GM04503 (cell line): Measurements from ENCODE around the gene CBY3.
A peak's percentile ranks its signal among the peaks of the same experiment; 100 is the strongest.
"Not testable (repeated sequence)": the region's sequence is repeated elsewhere in the genome, so short reads cannot be mapped to it uniquely, and the experiment has no call there.

ENCODE experiments used
- DNase-seq: peaks from one replicate; pipeline ENCODE4 v3.0.0-alpha.2; 2012; ENCODE audit warnings: low read depth

Gene CBY3

DNA sequence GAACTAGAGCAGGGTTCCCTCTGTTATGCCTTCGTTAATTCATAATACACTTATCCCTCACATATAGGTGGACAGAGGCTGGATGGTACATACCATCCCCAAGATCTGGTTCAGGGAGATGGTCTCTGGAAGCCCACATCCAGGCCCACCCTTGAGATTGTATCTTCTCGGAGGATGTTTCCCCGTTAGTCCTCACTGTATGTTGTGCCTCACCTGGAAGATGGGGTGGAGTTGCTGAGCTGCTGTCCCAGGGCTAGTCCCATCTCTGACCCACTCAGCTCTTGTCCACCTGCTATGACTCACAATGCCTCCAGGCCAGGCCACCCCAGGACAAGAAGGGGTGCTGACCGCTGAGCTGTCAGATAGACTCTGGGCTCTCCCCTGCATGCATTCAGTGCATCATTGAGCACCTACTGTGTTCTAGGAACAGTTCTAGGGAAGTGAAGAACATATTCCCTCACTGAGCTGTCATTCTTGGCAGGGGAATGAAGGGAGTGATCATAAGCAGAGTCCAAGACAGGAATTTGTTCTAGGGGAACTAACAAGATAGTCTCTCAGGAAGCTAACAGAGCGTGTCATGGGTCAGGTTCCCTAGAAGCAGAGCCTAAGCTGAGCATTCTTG, at the start of gene CBY3:
TSS of gene CBY3 (minus strand) at position 255 of the 622 bp plus-strand sequence. CDS start at position 139, 116 bp downstream.
- no peak for DNase-seq

DNA sequence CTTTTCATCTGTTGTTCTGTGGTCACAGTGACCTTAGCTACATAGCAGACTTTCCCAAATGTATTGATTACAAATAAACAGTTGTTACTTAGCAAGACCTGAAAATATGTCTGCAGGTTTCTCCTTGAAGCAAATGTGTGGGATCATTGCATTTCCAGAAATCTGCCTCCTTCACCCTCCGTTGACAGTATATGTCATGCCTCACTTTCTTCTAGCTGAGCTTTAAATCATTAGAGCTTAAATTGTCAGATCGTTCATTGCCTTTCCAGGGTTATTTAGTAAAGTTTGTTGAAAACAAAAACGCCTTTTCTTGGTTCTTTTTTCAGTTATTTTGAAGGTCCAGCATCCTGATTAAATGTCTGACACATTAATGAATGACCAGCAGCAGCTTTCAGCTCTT, 49.5 kb upstream of the CBY3 start:
- no peak for DNase-seq

DNA sequence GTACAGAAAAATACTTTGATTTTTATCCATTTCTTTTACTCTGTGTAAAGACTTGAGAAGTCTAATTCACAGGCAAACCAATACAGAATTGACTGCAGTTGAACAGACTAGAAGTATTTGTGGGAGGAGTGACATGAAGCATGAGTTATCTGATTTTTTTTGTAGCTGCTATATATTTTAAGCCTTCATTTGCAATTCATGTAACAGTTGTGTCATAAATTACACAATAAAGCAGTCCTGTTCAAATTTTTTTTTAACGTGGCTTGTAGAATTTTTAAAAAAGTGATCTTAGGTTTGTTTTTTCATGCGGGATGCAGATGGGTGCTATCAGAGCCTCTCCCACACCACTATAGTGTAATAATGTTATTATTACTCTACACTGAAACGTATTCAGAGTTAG, 48.9 kb upstream of the CBY3 start:
- no peak for DNase-seq

DNA sequence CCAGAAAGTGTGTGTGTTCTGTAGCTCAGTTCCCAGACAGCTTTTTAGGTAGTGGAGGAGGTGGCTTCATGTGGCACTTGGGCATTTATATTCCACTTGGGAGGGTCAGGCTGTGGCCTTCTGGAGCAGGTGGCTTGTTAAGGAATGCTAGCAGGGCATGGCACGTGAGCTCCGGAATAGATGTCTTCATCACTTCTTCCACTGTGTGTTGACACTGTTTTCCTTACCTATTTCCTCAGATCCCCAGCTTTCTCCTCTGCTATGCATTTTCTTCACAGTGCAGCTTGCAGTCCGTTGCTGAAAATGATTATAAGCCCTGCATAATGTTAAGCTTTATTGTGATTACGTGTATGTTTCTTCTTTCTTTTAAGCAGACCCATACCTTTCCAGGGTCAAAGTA, 48.5 kb upstream of the CBY3 start:
- DNase-seq, result no peak

DNA sequence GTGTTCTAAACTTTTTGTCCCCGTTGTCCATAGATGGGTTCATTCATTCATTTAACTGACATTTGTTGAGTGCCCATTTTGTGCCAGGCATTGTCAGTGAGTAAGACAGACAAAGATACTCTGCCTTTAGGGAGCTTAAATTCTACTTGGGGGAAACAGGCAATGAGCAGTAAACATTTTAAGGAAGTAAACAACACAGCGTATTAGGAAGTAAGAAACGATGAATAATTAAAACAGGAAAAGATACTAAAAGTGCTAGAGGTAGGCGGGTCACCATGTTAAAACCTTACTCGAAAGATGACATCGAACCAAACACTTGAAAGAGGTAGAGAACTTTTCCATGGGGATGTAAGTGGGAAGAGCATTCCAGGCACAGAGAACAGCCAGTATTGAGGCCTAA, 46.3 kb upstream of the CBY3 start:
- no peak for DNase-seq

DNA sequence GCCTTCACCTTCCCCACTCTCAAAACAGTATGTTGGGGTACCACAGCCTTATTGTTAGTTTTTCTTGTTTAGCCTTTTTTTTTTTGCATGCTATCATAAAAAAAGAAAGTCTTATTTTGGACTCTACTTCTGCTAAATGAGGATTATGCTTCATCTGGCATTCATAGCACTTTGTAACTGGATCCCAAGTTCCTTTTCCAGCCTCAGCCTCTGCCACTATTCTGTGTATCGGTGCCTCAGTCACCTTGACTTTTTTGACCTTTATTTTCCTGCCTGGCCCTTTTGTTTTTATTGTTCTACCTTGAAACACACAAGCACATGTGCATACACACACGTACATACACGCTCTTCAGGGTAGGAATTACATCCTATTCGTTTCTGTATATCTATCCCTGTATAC, 43.3 kb upstream of the CBY3 start:
- DNase-seq, result no peak

DNA sequence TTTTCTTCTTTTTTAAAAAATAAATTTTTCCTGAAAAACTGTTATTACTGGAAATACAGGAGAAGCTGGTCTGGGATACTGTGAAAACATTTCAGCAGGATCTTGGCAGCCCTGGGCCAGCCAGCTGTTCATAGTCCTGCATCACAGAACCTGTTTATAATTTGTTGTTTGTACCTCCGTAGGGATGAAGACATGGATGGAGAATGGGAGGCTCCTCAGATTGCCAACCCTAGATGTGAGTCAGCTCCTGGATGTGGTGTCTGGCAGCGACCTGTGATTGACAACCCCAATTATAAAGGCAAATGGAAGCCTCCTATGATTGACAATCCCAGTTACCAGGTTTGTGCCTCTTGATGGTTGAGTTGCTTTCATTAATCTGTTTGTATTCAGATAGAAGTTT, 39.4 kb upstream of the CBY3 start:
- no peak for DNase-seq

DNA sequence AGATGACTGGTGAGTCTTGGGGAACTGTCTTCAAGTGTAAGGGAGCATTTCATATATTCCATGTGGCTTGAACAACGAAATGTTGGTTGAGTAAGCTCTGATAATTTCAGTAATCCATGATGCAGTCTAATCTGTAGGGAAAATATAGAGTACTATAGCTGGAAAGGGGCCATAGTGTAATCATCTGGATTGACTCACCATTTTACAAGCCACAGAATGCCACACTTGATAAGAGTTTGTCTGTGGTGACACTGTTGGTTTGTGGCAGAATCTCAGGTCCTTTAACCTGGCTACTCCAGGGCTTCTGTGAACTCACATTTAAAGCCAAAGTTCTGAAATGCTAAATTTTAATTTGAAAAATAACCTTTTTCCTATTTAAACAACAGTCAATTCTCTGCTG, 35.5 kb upstream of the CBY3 start:
- no peak for DNase-seq

DNA sequence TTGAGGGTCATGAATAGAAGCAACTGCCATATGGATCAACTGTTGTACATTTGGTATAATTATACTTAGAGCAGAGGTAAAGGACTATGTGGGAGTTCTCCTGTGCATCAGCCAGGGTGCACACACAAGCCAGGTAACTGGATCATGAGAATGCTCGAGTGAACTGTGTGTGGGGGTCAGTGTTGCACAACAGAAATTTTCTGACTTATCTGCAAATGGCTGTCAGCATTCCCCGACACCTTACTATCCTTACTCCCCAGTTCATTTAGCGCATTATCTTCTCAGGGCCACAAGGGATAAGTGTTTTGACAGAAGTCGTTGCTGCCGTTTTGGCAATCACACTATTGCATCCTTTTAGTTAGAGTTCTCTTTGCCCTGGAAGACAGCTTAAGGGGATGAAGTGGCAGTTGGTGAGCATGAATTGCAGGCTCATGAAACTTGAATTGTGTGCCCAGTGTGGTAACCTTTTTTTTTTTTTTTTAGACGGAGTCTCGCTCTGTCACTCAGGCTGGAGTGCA, 19.6 kb upstream of the CBY3 start:
- DNase-seq, result no peak

DNA sequence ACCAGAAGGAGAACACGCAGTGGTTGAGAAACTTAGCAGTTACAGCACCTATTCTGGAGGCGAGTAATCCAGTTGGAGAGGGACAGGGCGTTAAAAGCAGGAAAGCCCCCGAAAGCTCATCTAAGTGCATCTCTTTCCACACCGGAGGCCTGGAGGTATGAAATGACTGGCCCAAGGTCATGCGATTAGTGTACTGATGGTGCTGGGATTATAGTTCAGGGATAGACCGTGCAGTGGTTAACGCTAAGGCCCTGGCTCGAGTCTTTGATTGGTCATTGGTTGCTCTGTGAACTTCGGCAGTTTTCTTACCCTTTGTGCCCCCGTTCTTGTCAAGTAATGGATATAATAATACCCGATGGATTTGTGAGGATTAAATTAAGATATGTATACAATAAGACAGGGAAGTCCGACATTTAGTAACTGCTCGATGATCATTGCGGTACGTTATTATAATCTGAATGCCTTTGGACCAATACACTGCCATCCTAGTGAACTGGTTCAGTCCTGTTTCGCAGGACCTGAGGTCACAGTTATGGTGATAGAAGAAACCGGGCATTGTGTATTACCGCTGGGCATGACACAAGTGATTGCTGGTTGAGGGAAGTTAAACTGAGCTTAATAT, 18.9 kb upstream of the CBY3 start:
- DNase-seq, result no peak

DNA sequence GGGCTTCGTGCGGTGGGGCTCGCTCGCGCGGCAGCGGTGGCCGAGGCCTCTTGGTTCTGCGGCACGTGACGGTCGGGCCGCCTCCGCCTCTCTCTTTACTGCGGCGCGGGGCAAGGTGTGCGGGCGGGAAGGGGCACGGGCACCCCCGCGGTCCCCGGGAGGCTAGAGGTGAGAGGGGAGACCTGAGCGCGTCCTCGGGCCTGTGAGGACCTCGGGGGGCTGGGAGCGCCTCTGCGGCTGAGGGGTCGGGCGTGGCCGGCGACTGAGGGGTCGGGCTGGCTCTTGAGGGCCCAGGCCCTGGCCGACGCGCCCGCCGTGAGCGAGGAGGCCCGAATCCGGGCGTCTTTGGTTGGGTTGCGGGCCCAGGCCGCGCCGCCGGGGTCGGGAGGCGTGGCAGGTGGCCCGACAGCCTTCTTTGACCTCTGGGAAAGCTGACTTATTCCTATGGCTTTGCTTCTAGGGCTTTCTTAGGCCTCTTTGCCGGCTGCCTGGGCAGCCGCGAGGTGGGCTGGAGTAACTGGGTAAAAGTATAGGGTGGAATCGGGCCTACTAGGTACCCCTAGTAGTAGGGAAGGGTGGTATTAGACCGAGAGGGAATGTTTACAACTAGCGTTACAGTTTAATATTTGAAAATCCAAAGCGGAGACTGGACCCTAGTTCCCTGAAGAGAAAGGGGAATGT, 18.2 kb upstream of the CBY3 start, which contains the start of gene CANX:
TSS of gene CANX (plus strand) at position 33 of the 681 bp plus-strand sequence. CDS start 6,715 bp downstream, outside the sequence.
- DNase-seq, result no peak

DNA sequence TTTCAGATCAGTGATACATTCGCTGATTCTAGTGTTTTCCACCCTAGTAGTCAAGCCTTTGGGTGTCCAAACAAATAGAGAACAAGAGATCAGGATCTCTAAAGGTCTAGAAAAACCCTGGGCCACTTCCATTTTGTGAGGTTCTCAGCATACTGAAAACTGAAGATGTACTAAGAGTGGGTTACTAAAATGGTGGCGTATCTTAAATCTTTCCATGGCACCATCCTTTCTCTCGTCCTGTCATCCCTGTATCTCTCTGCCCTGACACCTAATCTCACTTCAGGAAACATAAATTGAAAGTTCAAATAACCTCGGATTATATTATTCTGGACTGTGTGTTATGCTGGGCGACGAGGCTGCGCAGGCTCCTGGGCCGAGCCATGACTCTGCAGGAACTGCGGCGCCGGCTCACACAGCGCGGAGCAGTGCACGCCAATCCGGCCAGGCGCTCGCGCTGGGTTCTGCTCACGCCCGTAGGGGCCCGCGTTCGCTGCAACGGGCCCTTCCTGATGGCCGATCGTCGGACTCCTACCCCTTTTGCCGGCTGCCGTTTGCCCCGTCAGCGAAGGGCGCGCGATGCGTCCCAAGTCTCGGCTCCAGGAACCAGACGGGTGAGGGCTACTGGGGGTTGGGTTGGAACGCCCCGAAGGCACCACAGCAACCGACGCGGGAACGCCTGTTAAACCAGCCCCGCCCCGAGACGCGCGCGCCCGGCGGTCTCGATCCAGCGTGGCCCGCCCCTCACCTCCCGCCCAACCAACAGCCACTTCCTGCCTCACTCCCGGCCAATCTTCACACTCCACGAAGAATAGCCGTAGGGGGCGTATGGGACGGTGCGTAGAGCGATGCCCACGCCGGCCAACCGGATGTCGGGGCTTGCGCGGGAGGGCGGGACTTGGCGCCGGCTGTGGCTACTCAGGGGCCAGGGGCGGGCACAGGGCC, 17.4 kb upstream of the CBY3 start:
- peak; percentile 95 for DNase-seq

DNA sequence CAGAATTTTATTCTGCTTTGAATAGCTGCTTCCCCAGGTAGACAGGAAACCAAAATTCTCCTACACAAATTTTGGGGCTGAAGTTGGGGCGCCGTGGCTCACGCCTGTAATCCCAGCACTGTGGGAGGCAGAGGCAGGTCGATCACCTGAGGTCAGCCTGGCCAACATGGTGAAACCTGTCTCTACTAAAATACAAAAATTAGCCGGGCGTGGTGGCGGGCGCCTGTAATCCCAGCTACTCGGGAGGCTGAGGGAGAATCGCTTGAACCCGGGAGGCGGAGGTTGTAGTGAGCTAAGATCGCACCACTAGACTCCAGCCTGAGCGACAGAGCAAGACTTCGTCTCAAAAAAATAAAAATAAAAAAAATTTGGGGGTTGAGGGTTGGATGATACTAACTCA, 16.7 kb upstream of the CBY3 start:
- DNase-seq, result not testable (repeated sequence)

DNA sequence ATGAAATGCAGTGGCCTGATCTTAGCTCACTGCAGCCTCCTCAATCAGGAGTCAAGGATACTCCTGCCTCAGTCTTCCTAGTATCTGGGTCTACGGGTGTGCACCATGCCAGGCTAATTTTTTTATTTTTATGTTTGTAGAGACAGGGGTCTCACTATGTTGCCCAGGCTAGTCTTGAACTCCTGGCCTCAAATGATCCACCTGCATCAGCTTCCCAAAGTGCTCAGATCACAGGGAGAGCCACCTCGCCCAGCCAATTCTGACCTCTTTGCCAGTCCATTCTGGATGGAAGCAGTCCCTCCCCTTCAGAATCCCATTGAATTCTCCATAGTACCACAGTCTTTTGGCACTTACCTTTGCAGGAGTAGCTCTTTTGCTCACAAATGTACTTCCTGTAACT, 16.3 kb upstream of the CBY3 start:
- DNase-seq, result no peak

DNA sequence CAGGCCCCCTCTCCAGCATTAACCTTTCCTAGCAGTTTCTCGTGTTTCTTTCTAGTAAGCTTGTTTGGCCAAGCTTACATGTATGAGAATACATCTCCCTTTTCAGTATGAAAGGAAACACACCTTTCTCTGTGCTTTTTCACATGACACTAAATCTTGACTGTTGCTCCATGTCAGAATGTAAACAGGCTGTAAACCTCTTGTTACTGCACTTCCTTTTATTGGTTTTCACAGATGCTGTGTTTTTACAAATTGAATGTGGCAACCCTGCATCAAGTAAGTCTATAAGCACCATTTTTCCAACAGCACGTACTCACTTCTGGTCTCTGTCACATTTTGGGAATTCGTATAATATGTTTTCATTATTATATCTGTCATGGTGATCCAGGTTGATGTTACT, 15.8 kb upstream of the CBY3 start:
- DNase-seq, result no peak

DNA sequence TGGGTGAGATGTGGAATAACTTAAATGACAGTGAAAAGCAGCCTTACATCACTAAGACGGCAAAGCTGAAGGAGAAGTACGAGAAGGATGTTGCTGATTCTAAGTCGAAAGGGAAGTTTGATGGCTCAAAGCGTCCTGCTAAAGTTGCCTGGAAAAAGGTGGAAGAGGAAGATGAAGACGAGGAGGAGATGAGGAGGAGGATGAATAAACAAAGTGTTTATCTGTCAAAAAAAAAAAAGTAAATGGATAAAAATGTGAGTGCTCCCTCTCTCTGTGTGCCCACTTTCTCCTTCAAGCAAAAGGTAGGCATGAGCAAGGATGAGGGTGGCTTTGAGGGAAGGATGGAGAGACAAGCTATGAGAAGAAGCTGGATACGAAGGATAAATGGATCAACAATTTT, 13.7 kb upstream of the CBY3 start:
- DNase-seq, result no peak

DNA sequence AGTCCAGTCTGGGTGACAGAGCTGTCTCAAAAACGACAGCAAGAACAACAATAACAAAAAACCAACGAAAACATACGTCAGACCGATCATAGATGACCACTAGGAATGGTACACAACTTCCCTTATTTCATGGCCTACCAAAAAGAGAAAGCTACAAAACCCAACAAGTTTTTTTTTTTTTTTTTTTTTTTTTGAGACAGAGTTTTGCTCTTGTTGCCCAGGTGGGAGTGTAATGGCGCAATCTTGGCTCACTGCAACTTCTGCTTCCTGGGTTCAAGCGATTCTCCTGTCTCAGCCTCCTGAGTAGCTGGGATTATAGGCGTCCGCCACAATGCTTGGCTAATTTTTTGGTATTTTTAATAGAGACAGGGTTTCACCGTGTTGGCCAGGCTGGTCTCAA, 8.4 kb upstream of the CBY3 start:
- DNase-seq, result not testable (repeated sequence)

DNA sequence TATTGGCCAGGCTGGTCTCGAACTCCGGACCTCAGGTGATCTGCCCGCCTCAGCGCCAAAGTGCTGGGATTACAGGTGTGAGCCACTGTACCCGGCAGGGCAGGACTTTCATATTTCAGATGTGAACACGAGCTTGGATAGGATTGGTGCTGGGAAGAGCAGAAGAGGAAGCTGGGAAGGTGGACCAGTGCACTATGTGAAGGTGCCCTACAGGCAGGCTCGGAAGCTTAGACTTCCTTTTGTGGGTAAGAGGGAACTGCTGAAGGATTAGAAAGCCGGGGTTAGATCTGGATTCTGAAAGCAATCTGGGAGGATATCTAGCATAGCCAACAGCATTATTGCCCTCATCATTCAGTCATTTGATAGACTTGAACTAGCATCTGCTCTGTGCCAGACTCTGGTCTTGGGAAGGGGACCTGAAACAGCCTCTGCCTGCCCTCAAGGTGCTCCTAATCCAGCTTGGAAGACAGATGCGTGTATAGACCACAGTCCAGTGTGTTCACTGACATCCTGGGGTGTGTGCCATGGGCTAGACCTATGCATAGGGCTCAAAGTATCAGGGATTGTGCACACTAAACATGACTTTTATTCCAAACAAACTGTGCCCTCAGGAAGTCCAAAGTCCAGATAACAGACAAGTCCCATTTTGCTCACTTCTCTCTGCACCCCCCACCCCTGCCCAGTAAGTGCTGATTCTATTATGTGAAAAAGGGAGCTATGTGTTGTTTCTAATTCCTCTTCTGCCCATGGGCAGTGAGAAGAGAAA, 637 bp downstream of the CBY3 start:
- DNase-seq, result no peak

DNA sequence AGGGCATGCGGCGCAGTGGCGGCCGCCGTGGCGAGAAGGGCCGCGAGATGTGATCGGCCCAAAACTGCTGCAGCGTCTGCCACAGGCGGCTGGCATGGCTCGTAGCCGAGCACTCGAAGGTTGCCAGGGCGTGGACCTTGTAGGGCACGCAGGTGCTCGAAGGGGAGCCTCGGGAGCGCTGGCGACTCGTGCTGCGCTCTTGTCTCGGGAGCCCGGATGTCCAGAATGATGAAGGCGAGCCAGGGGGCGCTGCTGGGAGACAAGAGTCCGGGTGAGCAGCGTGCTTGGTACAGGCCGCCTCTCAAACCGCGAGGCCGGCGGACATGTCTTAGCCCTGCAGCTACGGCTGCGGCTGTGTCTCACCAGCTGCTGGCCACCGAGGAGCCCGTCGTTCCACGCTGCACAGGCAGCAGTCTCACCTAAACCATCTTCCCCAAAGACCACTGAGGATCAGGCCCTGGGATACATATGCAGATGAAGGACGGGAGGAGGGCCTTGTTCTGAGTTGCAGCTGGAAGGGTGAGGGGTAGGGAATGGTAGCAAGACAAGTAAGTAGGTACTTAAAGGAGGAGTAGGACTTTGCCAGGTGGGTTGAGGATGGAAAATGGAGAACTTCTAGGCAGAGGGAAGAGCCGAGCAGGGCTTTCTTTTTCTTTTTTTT, 1.7 kb downstream of the CBY3 start:
- DNase-seq, result no peak

DNA sequence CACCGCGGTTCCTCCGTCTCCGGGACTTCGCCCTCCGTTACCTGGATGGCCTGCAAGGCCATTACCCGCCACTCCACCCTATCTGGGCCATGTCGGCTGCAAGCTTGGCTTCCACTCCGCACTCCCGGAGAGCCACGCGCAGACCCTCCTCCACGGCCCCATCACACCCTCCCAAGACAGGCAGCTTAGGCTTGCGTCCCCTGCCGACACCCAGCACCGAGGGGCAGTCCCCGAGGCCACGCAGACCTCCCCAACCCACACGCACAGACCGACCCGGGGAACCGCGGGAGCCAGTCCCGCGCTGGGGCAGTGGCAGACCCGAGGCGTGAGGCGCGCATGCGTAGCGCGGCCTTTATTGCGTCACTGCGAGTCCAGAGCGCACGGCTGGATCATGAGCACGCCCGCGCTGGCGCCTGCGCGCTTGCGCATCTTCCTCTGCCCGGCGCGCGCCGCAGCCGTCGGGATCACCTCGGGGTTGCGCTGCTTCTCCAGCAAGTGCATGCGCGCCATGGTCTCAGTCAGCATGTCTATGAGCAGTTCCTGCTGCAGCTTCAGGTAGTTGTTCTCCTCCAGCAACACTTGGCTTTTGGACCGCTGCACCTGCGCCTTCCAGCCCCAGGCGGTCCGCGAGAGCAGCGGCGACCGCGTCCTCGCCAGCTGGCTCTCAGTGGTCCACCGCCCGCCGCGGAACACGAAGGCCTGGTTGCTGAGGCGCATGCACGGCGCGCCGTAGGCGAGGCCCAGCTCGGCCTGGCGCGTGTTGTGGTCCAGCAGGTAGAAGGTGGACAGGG, 2.4 kb downstream of the CBY3 start:
- no peak for DNase-seq
